GM10248 (cell line): ENCODE data around the gene CRPPA.

Experiments
- CTCF ChIA-PET: fragments of 300-600 bp; sonication (Branson Sonifier 250); formaldehyde crosslinking; extraction: SDS; loops from one replicate; lab custom pipeline; 2021; ENCODE audit warnings: antibody characterized with exemption; lab: Yijun Ruan, JAX
- POLR2A ChIA-PET: fragments of 350-650 bp; sonication (Branson Sonifier 250); formaldehyde crosslinking; extraction: SDS; loops from one replicate; lab custom pipeline; 2020; ENCODE audit warnings: antibody characterized with exemption; lab: Yijun Ruan, JAX
- DNase-seq: peaks from one replicate; pipeline ENCODE4 v3.0.0; 2012; ENCODE audit errors: extremely low spot score
- TF ChIP-seq, protein P1 (sequence below): IDR thresholded peaks from 2 replicates; pipeline ENCODE4 v1.5.1; 2012; ENCODE audit warnings: mild to moderate bottlenecking, low read depth; ENCODE audit errors: extremely low read depth, missing control alignments, control extremely low read depth

Gene CRPPA

DNA sequence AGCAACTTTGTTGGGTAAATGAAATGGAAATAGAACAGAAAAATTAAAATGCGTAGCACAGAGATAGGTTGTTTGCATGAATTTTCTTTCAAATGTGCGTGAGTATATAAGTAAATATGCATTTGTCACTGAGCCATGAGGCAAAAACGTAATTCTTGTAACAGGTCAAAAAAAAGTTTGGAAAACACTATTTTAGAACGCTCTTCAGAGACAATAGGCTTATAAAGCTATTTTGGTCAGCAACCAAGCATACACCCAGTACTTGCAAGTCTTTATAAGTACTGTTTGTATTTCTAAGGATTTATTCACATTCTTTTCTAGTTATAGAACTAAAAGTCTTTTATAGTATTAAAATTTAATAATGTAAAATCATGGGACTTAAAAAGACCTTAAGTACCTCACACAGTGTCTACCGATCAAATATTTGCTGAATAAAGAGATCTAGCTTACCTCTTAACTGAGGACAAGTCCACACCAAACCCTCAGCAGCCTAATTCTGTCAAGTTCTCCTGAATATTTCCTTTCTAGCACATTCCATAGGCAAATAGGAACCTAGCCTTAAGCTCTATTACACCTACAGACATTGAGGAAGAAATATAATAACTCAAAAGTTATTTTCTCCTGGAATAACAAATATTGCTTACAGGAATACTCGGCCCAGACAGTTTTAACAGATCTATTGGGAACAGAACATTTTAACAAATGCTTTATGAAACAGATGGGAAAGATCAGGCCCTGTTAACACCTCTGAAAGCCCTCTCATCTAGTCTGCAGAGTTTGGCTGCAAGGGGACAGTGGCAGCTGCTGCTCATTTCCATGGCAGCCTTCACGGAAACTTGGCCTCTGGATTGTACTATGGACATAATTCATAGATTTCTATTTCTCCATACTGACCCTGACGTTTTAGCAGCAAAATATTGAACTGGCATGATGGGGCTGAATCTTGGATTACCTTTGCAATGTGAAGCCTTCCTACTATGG lies 8.8 kb downstream of the CRPPA start:
- CTCF ChIA-PET: interaction anchor here (1.0 to 1.7 kb wide), 3 partner anchors 11 to 152 kb away, joined by 3 read pairs; no protein-coding TSS in a partner anchor
- POLR2A ChIA-PET: no interaction called here
- TF ChIP-seq, protein P1, sequence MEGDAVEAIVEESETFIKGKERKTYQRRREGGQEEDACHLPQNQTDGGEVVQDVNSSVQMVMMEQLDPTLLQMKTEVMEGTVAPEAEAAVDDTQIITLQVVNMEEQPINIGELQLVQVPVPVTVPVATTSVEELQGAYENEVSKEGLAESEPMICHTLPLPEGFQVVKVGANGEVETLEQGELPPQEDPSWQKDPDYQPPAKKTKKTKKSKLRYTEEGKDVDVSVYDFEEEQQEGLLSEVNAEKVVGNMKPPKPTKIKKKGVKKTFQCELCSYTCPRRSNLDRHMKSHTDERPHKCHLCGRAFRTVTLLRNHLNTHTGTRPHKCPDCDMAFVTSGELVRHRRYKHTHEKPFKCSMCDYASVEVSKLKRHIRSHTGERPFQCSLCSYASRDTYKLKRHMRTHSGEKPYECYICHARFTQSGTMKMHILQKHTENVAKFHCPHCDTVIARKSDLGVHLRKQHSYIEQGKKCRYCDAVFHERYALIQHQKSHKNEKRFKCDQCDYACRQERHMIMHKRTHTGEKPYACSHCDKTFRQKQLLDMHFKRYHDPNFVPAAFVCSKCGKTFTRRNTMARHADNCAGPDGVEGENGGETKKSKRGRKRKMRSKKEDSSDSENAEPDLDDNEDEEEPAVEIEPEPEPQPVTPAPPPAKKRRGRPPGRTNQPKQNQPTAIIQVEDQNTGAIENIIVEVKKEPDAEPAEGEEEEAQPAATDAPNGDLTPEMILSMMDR: no peak
- DNase-seq: no peak

DNA sequence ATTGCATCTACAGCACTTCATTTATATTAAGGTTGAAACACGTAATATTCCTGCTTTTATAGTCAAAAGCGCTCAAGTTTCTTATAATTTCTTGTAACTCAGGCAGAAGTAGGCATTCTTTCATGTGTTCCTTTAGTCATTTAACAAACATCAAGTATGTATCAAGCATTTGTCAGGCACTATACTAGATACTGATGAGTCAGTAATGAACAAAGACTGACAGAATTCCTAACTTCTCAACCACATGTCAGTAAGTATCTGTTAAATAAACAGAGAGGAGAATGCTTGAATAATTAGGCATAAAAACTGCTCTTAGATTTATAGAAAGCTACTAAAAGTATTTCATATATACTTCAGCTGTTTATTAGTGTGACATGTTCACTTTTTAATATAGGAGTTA lies 9.9 kb downstream of the CRPPA start:
- CTCF ChIA-PET: interaction anchor here (1.0 to 1.7 kb wide), 5 partner anchors 8 to 154 kb away, joined by 3 read pairs; no protein-coding TSS in a partner anchor
- TF ChIP-seq, protein P1: no peak
- POLR2A ChIA-PET: no interaction called here
- no peak for DNase-seq

DNA sequence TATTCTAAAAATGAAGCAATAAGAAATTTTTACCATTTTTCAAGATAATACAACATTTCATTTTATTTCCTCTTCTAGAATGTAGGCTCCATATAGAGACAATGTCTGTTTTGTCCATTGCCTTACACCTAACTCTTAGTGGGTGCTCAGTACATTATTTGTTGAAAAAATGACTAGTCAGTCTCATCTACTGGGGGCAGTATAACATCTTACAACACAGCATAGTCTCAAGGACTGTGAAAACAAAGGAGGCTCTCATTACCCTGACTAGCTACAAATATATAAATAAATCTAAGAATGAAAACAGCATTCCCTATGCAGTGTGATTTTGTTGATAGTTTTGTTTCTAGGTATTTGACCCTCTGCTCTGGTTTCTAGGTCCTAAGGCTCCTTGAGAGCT lies 11.6 kb downstream of the CRPPA start:
- no peak for DNase-seq
- ChIA-PET POLR2A (no interaction called here), CTCF (interaction anchor here (0.7 to 1.6 kb wide), 3 partner anchors 8 to 155 kb away, joined by 3 to 5 read pairs (median 4); no protein-coding TSS in a partner anchor)
- TF ChIP-seq, protein P1: no peak

DNA sequence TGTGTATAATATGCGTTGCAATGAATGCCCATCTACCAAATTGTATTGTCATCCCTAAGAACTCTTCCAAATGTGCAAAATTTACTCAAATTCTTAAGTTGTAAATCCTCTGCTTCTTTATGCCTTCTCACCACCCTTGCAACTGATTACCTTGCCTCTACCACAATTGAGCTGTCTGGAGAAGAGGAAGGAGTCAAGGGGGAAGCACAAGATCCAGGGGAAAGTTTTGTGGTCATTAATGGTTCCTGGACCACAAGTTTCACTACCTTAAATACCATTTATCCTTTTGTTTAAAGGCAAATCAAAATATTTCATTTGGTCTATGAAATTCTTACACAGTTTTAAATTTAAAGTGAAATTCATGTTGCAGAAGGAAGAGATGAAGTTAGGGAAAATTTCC lies 16.7 kb downstream of the CRPPA start:
- DNase-seq: no peak
- CTCF ChIA-PET: no interaction called here
- POLR2A ChIA-PET: no interaction called here
- TF ChIP-seq, protein P1: no peak

DNA sequence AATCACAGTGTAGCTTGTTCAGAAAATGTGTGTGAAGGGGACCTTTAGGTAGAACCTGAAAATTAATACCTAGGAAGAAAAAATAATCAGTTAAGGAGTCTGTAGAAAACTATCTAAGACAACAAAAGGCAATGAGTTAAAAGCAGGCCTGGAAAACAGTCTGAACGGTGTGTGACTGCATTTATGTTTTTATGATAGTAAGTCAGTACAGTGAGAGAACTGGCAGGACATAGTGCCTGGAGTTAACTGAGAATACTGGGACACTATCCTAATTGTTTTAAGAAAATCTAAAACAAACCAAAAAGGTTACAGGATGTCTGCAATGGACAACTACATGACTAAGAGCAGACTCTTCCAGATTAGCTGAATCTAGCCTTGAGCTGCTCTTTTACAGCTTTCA lies 17.9 kb downstream of the CRPPA start:
- DNase-seq: no peak
- ChIA-PET POLR2A (no interaction called here), CTCF (interaction anchor here (1.5 kb wide), 1 partner anchor 12 kb away, joined by 3 read pairs; no protein-coding TSS in a partner anchor)
- TF ChIP-seq, protein P1: no peak

DNA sequence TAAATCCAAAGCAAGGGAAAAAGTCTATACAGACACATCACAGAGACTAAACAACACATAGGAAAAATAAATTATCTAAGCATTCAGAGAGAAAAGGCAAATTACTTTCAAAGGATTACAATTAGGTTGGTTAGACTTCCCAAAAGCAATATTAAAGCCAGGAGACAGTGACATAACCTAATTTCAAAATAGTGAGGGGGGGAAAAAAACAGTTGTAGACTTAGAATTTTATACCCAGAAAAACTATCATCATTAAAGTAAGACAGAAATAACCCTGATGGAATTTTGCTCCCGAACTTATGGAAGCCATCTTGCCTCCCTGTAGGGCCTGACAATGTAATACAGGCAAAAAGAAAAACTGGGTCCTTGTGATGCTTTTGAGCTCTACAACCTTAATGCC lies 18.4 kb downstream of the CRPPA start:
- TF ChIP-seq, protein P1: no peak
- ChIA-PET POLR2A (no interaction called here), CTCF (interaction anchor here (1.5 kb wide), 1 partner anchor 12 kb away, joined by 3 read pairs; no protein-coding TSS in a partner anchor)

More for the DNA sequence above, 18.4 kb downstream of the CRPPA start:
- DNase-seq: no peak
